Ectodermal cell (in vitro differentiated cells): Measurements from ENCODE around the gene KRT77.
A peak's percentile ranks its signal among the peaks of the same experiment; 100 is the strongest.
"Not testable (repeated sequence)": the region's sequence is repeated elsewhere in the genome, so short reads cannot be mapped to it uniquely, and the experiment has no call there.

Experiments used
- H3K27ac ChIP-seq: 2 replicates; pipeline ENCODE4 v1.7.0; 2013; ENCODE audit warnings: mild to moderate bottlenecking, low read depth, low read length; ENCODE audit not compliant: insufficient read depth, poor library complexity, severe bottlenecking
- H3K27me3 ChIP-seq: 2 replicates; pipeline ENCODE4 v1.7.0; 2013; ENCODE audit warnings: mild to moderate bottlenecking, low read length; ENCODE audit not compliant: insufficient read depth, control insufficient read depth, poor library complexity, severe bottlenecking
- H3K36me3 ChIP-seq: one replicate; pipeline ENCODE4 v1.7.0; 2013; ENCODE audit warnings: low read length; ENCODE audit not compliant: control insufficient read depth, insufficient read depth
- H3K4me1 ChIP-seq: one replicate; pipeline ENCODE4 v1.7.0; 2013; ENCODE audit warnings: low read length; ENCODE audit not compliant: control insufficient read depth, insufficient read depth
- H3K4me3 ChIP-seq: 2 replicates; pipeline ENCODE4 v1.7.0; 2013; ENCODE audit warnings: low read depth, low read length, control low read depth; ENCODE audit not compliant: insufficient read depth
- H3K9me3 ChIP-seq: 2 replicates; pipeline ENCODE4 v1.7.0; 2013; ENCODE audit warnings: mild to moderate bottlenecking, low read length, moderate library complexity; ENCODE audit not compliant: control insufficient read depth
- WGBS, 2 experiments: methylation state at CpG; one replicate each; pipeline ENCODE4 v1.1.7; 2013; ENCODE audit warnings: missing lambda C conversion rate in 2 of 2; 5-methylcytosine and 5-hydroxymethylcytosine counted together

Gene KRT77

GRCh38 chr12:52726451-52726850 lies 23.1 kb upstream of the KRT77 start:
- H3K27me3 ChIP-seq, result peaks cover 18% of the 10 kb centered on the region
- H3K4me1 ChIP-seq, result no peaks in the 10 kb centered on the region
- WGBS, 2 experiments, result 81 to 91% methylated on average over 2 of the region's 2 CpGs
- no peaks in the 10 kb centered on the region for H3K36me3 ChIP-seq
- H3K4me3 ChIP-seq, result no peak overlapping the region
- no peaks in the 10 kb centered on the region for H3K9me3 ChIP-seq
- H3K27ac ChIP-seq, result no peak overlapping the region

DNA sequence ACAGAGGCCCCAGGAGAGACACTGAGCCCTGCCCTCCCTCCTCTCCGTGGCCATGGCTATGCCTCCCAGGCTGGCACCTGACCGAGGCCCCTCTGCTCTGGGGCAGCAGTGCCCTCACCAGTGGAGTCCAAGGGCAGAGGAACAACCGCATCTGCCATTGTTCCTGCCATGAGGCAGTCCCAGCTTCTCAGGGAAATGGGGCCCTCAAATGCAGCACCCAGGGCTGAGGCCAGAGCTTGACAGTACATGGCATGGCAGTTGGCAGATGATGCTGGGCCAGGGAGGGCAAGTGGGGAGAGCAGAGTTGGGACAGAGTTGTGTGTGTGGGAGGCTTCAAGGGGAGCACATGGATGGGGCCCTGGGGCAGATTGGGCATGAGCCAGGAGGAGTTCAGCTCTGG lies 21.1 kb upstream of the KRT77 start:
- H3K9me3 ChIP-seq, result no peaks in the 10 kb centered on the region
- H3K27ac ChIP-seq, result no peak overlapping the region
- peaks cover 3% of the 10 kb centered on the region for H3K27me3 ChIP-seq
- no peaks in the 10 kb centered on the region for H3K36me3 ChIP-seq
- no peak overlapping the region for H3K4me3 ChIP-seq
- WGBS, 2 experiments, result 88% methylated on average over 3 of the region's 3 CpGs
- no peaks in the 10 kb centered on the region for H3K4me1 ChIP-seq

DNA sequence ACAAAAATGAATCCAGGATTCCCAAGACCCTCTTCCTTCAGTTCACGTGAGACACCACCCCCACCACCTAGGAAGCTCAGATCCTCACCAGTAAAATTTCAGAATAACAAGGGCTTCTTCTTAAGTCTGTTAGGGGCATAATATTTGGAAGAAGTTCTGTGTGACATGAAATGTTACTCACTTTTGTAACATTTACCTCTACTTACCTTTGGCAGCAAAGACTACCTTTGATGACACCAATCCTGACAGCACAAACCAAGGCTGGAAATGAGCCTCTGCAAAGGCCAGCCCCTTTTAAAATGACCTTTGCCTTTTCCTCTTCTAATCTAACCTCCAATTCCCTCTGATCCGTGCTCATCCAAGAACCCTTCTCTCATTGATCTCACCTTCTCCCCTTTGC lies 19.4 kb upstream of the KRT77 start:
- Histone ChIP-seq H3K4me1 (no peaks in the 10 kb centered on the region), H3K4me3 (no peak overlapping the region), H3K36me3 (no peaks in the 10 kb centered on the region), H3K27ac (no peak overlapping the region), H3K27me3 (no peaks in the 10 kb centered on the region), H3K9me3 (no peaks in the 10 kb centered on the region)
- WGBS, 2 experiments, result 95 to 96% methylated on average over 2 of the region's 2 CpGs

DNA sequence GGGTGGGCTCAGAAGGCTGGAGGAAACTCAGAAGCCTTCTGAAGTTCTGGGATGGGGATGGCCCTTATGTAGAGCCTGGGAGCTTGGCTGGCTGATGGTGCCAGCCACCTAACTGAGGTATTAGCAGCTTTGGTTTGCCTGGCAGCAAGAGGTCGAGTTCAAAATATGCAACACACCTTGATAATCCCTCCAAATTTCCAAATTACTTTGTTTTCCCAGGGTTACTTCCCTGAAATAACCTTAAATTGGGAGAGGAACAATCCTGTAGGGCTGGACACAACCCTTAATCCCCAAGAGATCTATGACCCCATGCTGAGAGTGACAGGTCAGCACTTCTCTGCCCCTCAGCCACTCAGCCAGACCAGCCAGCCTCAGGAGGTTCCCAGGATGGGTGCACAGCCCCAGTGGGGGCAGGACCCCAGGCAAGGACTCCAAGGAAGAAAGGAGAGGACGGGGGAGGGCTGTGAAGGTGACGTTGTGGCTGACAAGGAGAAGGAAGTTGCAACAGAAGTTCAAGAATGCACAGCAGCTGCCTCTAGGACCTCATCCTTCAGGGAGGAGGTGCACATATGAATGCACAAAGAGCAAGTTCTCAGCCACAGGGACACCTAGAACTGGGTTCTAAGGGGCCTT lies 18.6 kb upstream of the KRT77 start:
- no peak overlapping the region for H3K4me3 ChIP-seq
- no peaks in the 10 kb centered on the region for H3K36me3 ChIP-seq
- no peaks in the 10 kb centered on the region for H3K27me3 ChIP-seq
- 67 to 68% methylated on average over 3 of the region's 3 CpGs for WGBS, 2 experiments
- no peak overlapping the region for H3K27ac ChIP-seq
- H3K4me1 ChIP-seq, result no peaks in the 10 kb centered on the region
- H3K9me3 ChIP-seq, result no peaks in the 10 kb centered on the region

DNA sequence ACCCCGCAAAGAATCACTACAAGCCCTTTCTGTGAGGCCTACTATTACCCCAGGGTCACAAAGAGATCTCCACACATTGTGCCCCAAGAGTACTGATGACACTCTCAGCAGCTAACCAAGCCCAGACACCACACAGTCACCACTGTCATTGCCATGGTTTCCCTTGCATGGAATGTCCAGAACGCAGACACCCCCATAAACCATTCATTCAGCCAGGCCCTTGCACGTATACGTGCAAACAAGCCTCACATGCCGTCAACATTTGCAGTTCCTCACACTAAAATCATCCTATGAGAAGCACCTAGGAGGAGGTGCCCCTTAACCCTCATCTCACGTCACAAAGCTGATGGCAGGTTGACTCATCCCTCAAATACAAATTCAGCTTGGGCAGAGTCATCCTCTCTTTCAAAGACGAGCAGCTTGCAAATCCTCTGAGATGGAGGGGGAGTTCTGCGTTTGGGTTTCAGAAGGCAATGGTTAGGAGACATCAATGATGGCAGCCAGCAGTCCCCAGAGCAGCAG lies 17.1 kb upstream of the KRT77 start:
- WGBS, 2 experiments, result 87% methylated on average over 8 of the region's 8 CpGs
- Histone ChIP-seq H3K9me3 (no peaks in the 10 kb centered on the region), H3K27me3 (peaks cover 14% of the 10 kb centered on the region), H3K4me3 (no peak overlapping the region), H3K36me3 (no peaks in the 10 kb centered on the region), H3K27ac (no peak overlapping the region), H3K4me1 (no peaks in the 10 kb centered on the region)

DNA sequence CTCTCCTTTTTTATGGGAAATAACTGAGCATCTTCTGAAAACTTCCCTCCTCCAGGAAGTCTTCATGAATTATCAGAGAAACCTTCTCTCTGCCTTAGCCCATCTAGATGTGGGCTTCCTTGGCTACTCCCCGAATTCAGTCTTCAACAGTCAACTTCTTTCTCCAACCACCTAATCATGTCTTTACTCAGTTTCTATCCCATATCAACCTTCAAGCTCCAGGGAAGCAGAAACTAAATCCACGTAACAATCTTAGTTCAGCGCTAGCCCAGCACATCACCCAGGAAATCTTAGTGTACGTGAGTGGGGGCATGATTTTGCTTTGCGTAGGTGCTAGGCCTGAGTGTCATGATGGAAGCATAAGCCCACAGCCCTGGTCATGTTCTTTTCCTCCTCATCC lies 12.7 kb upstream of the KRT77 start:
- Histone ChIP-seq H3K36me3 (no peaks in the 10 kb centered on the region), H3K4me3 (no peak overlapping the region), H3K27ac (no peak overlapping the region), H3K27me3 (peaks cover 42% of the 10 kb centered on the region), H3K9me3 (no peaks in the 10 kb centered on the region), H3K4me1 (peaks cover 2% of the 10 kb centered on the region)
- 92 to 98% methylated on average over 5 of the region's 5 CpGs for WGBS, 2 experiments

DNA sequence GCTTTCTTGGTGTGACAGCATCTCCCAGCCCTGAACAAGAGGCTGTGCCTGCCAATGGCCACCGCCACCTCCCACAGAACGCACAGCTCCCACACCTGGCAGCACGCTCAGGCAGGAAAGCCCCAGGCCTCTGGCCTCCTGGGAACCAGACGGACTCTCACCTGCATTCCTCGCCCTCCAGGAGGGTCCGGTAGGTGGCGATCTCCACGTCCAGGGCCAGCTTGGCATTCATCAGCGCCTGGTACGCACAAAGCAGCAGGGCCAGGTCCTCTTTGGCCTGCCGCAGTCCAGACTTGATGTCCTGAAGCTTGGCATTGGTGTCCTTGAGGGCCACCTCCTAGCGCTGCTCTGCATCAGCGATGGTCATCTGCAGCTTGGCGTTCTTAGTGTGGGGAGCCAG lies 12.1 kb upstream of the KRT77 start:
- no peaks in the 10 kb centered on the region for H3K36me3 ChIP-seq
- H3K9me3 ChIP-seq, result no peaks in the 10 kb centered on the region
- H3K4me3 ChIP-seq, result no peak overlapping the region
- peaks cover 42% of the 10 kb centered on the region for H3K27me3 ChIP-seq
- 78% methylated on average over 14 of the region's 14 CpGs for WGBS, 2 experiments
- H3K4me1 ChIP-seq, result peaks cover 2% of the 10 kb centered on the region
- H3K27ac ChIP-seq, result no peak overlapping the region

DNA sequence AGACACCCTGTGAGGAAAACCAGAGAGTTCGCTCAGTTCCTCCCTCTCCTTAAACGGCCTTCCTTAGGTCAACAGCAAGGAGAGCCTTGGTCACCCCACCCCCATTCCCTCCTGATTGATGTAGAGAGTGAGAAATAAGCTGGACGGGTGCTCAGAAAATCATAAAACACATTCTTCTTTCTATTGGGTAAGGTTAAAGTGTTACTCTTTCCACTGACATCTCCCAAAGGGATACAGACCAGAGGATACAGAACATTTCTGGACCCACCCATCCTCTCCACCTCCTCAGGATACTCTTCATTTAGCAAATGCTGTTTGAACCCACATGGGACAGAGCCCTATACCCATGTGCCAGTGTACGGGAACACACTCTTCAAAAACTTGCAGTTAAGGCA lies 11.6 kb upstream of the KRT77 start:
- WGBS, 2 experiments, result 61 to 81% methylated on average over 3 to 4 of the region's 4 CpGs
- H3K27me3 ChIP-seq, result peaks cover 42% of the 10 kb centered on the region
- no peak overlapping the region for H3K27ac ChIP-seq
- H3K9me3 ChIP-seq, result no peaks in the 10 kb centered on the region
- H3K36me3 ChIP-seq, result no peaks in the 10 kb centered on the region
- H3K4me1 ChIP-seq, result peaks cover 2% of the 10 kb centered on the region
- no peak overlapping the region for H3K4me3 ChIP-seq

DNA sequence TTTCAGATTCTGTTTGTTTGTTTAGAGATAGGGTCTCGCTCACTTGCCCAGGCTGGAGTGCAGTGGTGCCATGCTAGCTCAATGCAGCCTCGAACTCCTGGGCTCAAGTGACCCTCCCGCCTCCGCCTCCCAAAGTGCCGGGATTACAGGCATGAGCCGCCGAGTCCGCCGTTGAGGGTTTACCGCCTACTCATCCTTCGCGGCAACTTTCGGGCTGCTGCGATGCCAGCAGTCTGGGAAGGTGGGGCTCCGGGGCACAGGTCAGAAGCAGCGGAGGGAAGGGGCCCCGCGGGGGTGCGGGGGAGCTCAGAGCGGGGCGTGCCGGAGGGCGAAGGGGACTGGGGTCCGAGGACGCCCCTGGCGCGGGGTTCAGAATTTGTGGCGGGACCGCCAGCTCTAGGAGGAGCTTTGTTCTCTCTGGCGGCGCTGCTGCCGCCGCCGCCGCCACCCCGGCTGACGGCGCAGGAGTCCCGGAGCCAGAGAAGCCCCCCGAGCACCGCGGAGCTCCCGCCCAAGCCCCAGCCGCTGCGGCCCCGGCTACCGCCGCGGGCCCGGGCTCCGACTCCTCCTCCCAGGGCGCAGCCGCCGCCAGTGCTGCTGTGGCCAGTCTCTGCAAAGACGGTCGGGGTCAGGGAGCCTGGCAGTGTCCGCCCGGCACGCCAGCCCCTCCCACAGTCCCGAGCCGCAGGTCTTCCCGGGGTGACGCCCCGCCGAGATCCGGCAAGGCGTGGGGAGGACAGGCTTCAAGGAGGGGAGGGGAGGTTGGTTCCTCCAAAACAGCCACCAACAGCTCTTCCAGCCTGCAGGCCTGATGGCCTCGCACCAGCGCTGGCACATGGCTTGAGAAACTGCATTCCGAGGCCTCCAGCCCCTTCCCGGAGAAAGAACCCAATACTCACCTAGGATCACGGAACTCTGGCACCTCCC lies 10.9 kb upstream of the KRT77 start:
- Histone ChIP-seq H3K27ac (no peak overlapping the region), H3K4me1 (peaks cover 2% of the 10 kb centered on the region), H3K36me3 (no peaks in the 10 kb centered on the region), H3K4me3 (peak overlapping the region; percentile 25), H3K9me3 (no peaks in the 10 kb centered on the region), H3K27me3 (peaks cover 42% of the 10 kb centered on the region)
- 6 to 7% methylated on average over 72 of the region's 72 CpGs for WGBS, 2 experiments

DNA sequence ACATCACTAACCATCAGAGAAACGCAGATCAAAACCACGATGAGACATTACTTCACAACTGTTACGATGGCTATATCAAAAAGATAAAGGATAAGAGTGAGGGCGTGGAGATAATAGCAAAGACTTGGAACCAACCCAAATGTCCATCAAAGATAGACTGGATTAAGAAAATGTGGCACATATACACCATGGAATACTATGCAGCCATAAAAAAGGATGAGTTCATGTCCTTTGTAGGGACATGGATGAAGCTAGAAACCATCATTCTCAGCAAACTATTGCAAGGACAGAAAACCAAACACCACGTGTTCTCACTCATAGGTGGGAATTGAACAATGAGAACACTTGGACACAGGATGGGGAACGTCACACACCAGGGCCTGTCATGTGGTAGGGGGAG lies 8.8 kb upstream of the KRT77 start:
- not testable (repeated sequence) for H3K4me3 ChIP-seq, H3K9me3 ChIP-seq, H3K27ac ChIP-seq, H3K4me1 ChIP-seq, H3K36me3 ChIP-seq
- 93% methylated on average over 6 of the region's 6 CpGs for WGBS, 2 experiments
- H3K27me3 ChIP-seq, result peaks cover 42% of the 10 kb centered on the region
